Activated CD8-positive, alpha-beta T cell treated with anti-CD3 and anti-CD28 coated beads, Interleukin-2, amount 10 ng/mL, durations not matched to agents 7 days and 5 days (primary cell): ENCODE results near the gene POLR2A. TPM values are rescaled to one million over a fixed set of nuclear protein-coding genes. Genes with fewer than 3 reads are reported as not detected.
"Not testable (repeated sequence)": the region's sequence is repeated elsewhere in the genome, so short reads cannot be mapped to it uniquely, and the experiment has no call there.

ENCODE experiments used
- ATAC-seq: fragments of 150-1000 bp; cut with Tn5 transposase; one replicate; pipeline ENCODE4 v1.10.0; 2021; ENCODE audit warnings: moderate library complexity
- CTCF ChIA-PET: fragments of 350-600 bp; sonication (Branson Sonifier 250); formaldehyde crosslinking; loops from one replicate; lab custom pipeline; 2021; ENCODE audit warnings: antibody characterized with exemption; lab: Charles Lee
- POLR2A ChIA-PET: fragments of 350-600 bp; sonication (Branson Sonifier 250); formaldehyde crosslinking; loops from one replicate; lab custom pipeline; 2021; ENCODE audit warnings: antibody characterized with exemption; lab: Charles Lee
- DNase-seq: peaks from one replicate; pipeline ENCODE4 v3.0.0-alpha.2; 2020
- H3K27ac Mint-ChIP-seq: one replicate; pipeline ENCODE4 v1.8.0; 2021; ENCODE audit warnings: mild to moderate bottlenecking, mixed read lengths
- H3K27me3 Mint-ChIP-seq: one replicate; pipeline ENCODE4 v1.8.0; 2021; ENCODE audit warnings: low read depth, mixed read lengths
- H3K36me3 Mint-ChIP-seq: one replicate; pipeline ENCODE4 v1.8.0; 2021; ENCODE audit warnings: low read depth, mixed read lengths
- H3K4me1 Mint-ChIP-seq: one replicate; pipeline ENCODE4 v1.8.0; 2021; ENCODE audit warnings: low read depth, mixed read lengths
- H3K4me3 Mint-ChIP-seq: one replicate; pipeline ENCODE4 v1.8.0; 2021; ENCODE audit warnings: mild to moderate bottlenecking, mixed read lengths
- H3K9me3 Mint-ChIP-seq: one replicate; pipeline ENCODE4 v1.8.0; 2022; ENCODE audit warnings: mixed read lengths; ENCODE audit not compliant: insufficient read depth
- total RNA-seq, 2 experiments: library from RNA; stranded (reverse); gene quantifications; one replicate each; pipeline ENCODE4 v1.2.3, GENCODE V29; 2021

POLR2A gene
- total RNA-seq, 2 experiments from 2014 or later: 183 to 185 TPM

GRCh38 chr17:7462474-7463371 lies 21.4 kb upstream of the POLR2A start:
- Mint-ChIP-seq H3K9me3 (no peaks in the 10 kb centered on the region), H3K27ac (no peak overlapping the region), H3K36me3 (peaks cover 46% of the 10 kb centered on the region), H3K4me1 (peaks cover 26% of the 10 kb centered on the region), H3K27me3 (no peaks in the 10 kb centered on the region), H3K4me3 (no peak overlapping the region)
- no peak for DNase-seq
- ChIA-PET POLR2A (interaction anchor here (0.6 to 3.6 kb wide), 5 partner anchors 13 to 268 kb away, joined by 3 to 19 read pairs (median 4); partner anchors contain the start of genes POLR2A and ZBTB4), CTCF (interaction anchor here (1.6 kb wide), 1 partner anchor 17 kb away, joined by 3 read pairs; the partner anchor contains the start of gene ZBTB4)
- no peak for ATAC-seq

- Mint-ChIP-seq H3K9me3 (no peaks in the 10 kb centered on the region), H3K27ac (no peak overlapping the region), H3K27me3 (no peaks in the 10 kb centered on the region), H3K4me1 (peaks cover 26% of the 10 kb centered on the region), H3K36me3 (peaks cover 45% of the 10 kb centered on the region), H3K4me3 (no peak overlapping the region)
- ChIA-PET CTCF (no interaction called here), POLR2A (interaction anchor here (1.0 to 3.6 kb wide), 2 partner anchors 12 to 21 kb away, joined by 4 to 19 read pairs; partner anchors contain the start of gene POLR2A)
- DNase-seq (no peak), ATAC-seq (no peak)
Observed at GRCh38 chr17:7463372-7463846, 20.8 kb upstream of the POLR2A start.

- Mint-ChIP-seq H3K9me3 (no peaks in the 10 kb centered on the region), H3K27ac (no peak overlapping the region), H3K27me3 (no peaks in the 10 kb centered on the region), H3K4me1 (peaks cover 27% of the 10 kb centered on the region), H3K36me3 (peaks cover 38% of the 10 kb centered on the region), H3K4me3 (no peak overlapping the region)
- POLR2A ChIA-PET: interaction anchor here (3.6 kb wide), 1 partner anchor 21 kb away, joined by 19 read pairs; the partner anchor contains the start of gene POLR2A
- CTCF ChIA-PET: interaction anchor here (0.9 kb wide), 1 partner anchor 18 kb away, joined by 7 read pairs; no protein-coding TSS in a partner anchor
- ATAC-seq (no peak), DNase-seq (no peak)
Observed at GRCh38 chr17:7464081-7464480, 20.1 kb upstream of the POLR2A start.

GRCh38 chr17:7465597-7466275 lies 18.4 kb upstream of the POLR2A start:
- DNase-seq (no peak), ATAC-seq (no peak)
- H3K9me3 Mint-ChIP-seq: no peaks in the 10 kb centered on the region
- H3K4me3 Mint-ChIP-seq: no peak overlapping the region
- no peak overlapping the region for H3K27ac Mint-ChIP-seq
- ChIA-PET CTCF (no interaction called here), POLR2A (interaction anchor here (0.6 to 2.1 kb wide), 4 partner anchors 11 to 19 kb away, joined by 3 to 10 read pairs (median 7); partner anchors contain the start of genes POLR2A and ZBTB4)
- H3K27me3 Mint-ChIP-seq: no peaks in the 10 kb centered on the region
- H3K4me1 Mint-ChIP-seq: peaks cover 20% of the 10 kb centered on the region
- peaks cover 26% of the 10 kb centered on the region for H3K36me3 Mint-ChIP-seq

- POLR2A ChIA-PET: interaction anchor here (1.0 to 2.1 kb wide), 4 partner anchors 9 to 18 kb away, joined by 4 to 10 read pairs (median 8); partner anchors contain the start of genes POLR2A and ZBTB4
- DNase-seq: no peak
- H3K4me3 Mint-ChIP-seq: no peak overlapping the region
- CTCF ChIA-PET: interaction anchor here (1.0 to 1.2 kb wide), 2 partner anchors 49 to 94 kb away, joined by 4 read pairs; no protein-coding TSS in a partner anchor
- no peaks in the 10 kb centered on the region for H3K9me3 Mint-ChIP-seq
- peaks cover 21% of the 10 kb centered on the region for H3K36me3 Mint-ChIP-seq
- no peaks in the 10 kb centered on the region for H3K27me3 Mint-ChIP-seq
- peaks cover 22% of the 10 kb centered on the region for H3K4me1 Mint-ChIP-seq
- no peak overlapping the region for H3K27ac Mint-ChIP-seq
- no peak for ATAC-seq
Observed at GRCh38 chr17:7466318-7466638, 17.9 kb upstream of the POLR2A start.

GRCh38 chr17:7466639-7467341 lies 17.4 kb upstream of the POLR2A start:
- ChIA-PET POLR2A (interaction anchor here (1.0 to 2.1 kb wide), 4 partner anchors 10 to 18 kb away, joined by 4 to 10 read pairs (median 8); partner anchors contain the start of genes POLR2A and ZBTB4), CTCF (interaction anchor here (1.0 to 1.7 kb wide), 3 partner anchors 30 to 94 kb away, joined by 4 read pairs; no protein-coding TSS in a partner anchor)
- peaks cover 18% of the 10 kb centered on the region for H3K36me3 Mint-ChIP-seq
- H3K9me3 Mint-ChIP-seq: no peaks in the 10 kb centered on the region
- H3K27me3 Mint-ChIP-seq: no peaks in the 10 kb centered on the region
- no peak for DNase-seq
- peaks cover 27% of the 10 kb centered on the region for H3K4me1 Mint-ChIP-seq
- H3K27ac Mint-ChIP-seq: peak overlapping the region; percentile 43
- ATAC-seq: no peak
- no peak overlapping the region for H3K4me3 Mint-ChIP-seq

GRCh38 chr17:7467498-7467897 lies 16.7 kb upstream of the POLR2A start:
- H3K27me3 Mint-ChIP-seq: no peaks in the 10 kb centered on the region
- peaks cover 18% of the 10 kb centered on the region for H3K36me3 Mint-ChIP-seq
- no peak for DNase-seq
- ATAC-seq: no peak
- H3K27ac Mint-ChIP-seq: peak overlapping the region; percentile 64
- no peaks in the 10 kb centered on the region for H3K9me3 Mint-ChIP-seq
- ChIA-PET CTCF (interaction anchor here (1.0 to 1.7 kb wide), 3 partner anchors 31 to 93 kb away, joined by 3 to 4 read pairs (median 4); no protein-coding TSS in a partner anchor), POLR2A (interaction anchor here (1.0 to 2.1 kb wide), 4 partner anchors 9 to 17 kb away, joined by 3 to 10 read pairs (median 8); partner anchors contain the start of gene POLR2A)
- peaks cover 31% of the 10 kb centered on the region for H3K4me1 Mint-ChIP-seq
- H3K4me3 Mint-ChIP-seq: no peak overlapping the region

- POLR2A ChIA-PET: interaction anchor here (1.0 to 2.1 kb wide), 4 partner anchors 8 to 16 kb away, joined by 3 to 10 read pairs (median 5); partner anchors contain the start of genes POLR2A and ZBTB4
- Mint-ChIP-seq H3K27me3 (no peaks in the 10 kb centered on the region), H3K27ac (no peak overlapping the region), H3K4me1 (peaks cover 34% of the 10 kb centered on the region), H3K4me3 (no peak overlapping the region), H3K9me3 (no peaks in the 10 kb centered on the region), H3K36me3 (peaks cover 16% of the 10 kb centered on the region)
- CTCF ChIA-PET: interaction anchor here (1.0 to 1.7 kb wide), 2 partner anchors 32 to 93 kb away, joined by 3 to 4 read pairs; no protein-coding TSS in a partner anchor
- ATAC-seq (no peak), DNase-seq (no peak)
Observed at GRCh38 chr17:7468290-7468689, 15.9 kb upstream of the POLR2A start.

- CTCF ChIA-PET: no interaction called here
Observed at GRCh38 chr17:7468804-7469389, 15.3 kb upstream of the POLR2A start.

GRCh38 chr17:7469843-7470242 lies 14.3 kb upstream of the POLR2A start:
- H3K27me3 Mint-ChIP-seq, H3K9me3 Mint-ChIP-seq, ATAC-seq, POLR2A ChIA-PET, DNase-seq, H3K4me3 Mint-ChIP-seq, H3K27ac Mint-ChIP-seq, CTCF ChIA-PET: not testable (repeated sequence)
- H3K36me3 Mint-ChIP-seq: peaks cover 19% of the 10 kb centered on the region
- H3K4me1 Mint-ChIP-seq: peaks cover 44% of the 10 kb centered on the region

More at GRCh38 chr17:7468804-7469389, 15.3 kb upstream of the POLR2A start:
- no peak for DNase-seq
- no peak for ATAC-seq
- H3K36me3 Mint-ChIP-seq: peaks cover 18% of the 10 kb centered on the region
- POLR2A ChIA-PET: interaction anchor here (1.2 kb wide), 1 partner anchor 10 kb away, joined by 4 read pairs; the partner anchor contains the start of gene ZBTB4
- H3K4me3 Mint-ChIP-seq: no peak overlapping the region
- peaks cover 39% of the 10 kb centered on the region for H3K4me1 Mint-ChIP-seq
- H3K9me3 Mint-ChIP-seq: no peaks in the 10 kb centered on the region
- no peak overlapping the region for H3K27ac Mint-ChIP-seq
- no peaks in the 10 kb centered on the region for H3K27me3 Mint-ChIP-seq
